Jurkat, Clone E6-1 (cell line): ENCODE results near the gene PRRC2B.

Experiments
- DNase-seq: peaks from one replicate; pipeline ENCODE4 v3.0.0-alpha.2; 2011; ENCODE audit warnings: low read depth, low spot score
- H3K4me3 ChIP-seq: 2 replicates; pipeline ENCODE4 v1.5.1; 2011; ENCODE audit warnings: mild to moderate bottlenecking, low read length, control low read depth, moderate library complexity

PRRC2B gene

DNA sequence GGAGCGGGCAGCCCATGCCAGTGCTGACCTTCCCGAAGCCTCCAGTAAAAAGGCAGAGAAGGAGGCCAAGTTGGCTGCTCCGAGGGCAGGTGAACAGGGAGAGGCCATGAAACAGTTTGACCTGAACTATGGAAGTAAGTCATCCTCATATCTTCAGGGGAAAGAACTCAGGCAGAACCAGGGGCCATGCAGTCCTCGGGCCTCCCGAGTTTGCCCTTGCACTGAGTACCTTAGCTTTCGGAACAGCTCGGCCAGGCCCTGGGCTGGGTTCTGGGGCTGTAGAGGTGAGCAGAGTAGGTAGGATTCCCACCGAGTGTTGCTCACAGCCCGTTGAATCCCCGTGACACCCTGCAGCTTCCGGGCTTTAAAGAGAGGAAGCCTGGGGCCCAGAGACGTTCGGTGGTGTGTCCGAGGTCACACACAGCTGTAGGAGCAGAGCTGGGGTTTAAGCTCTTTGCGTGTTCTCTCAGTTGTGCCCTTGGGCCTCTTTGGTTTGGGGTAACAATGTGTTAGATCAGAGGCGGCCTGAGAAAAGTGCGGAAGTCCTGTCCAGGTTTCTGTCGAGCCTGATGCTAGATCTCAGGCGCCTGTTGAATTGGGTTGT is 84.0 kb downstream of the PRRC2B start:
- no peak for DNase-seq
- no peak overlapping the region for H3K4me3 ChIP-seq

DNA sequence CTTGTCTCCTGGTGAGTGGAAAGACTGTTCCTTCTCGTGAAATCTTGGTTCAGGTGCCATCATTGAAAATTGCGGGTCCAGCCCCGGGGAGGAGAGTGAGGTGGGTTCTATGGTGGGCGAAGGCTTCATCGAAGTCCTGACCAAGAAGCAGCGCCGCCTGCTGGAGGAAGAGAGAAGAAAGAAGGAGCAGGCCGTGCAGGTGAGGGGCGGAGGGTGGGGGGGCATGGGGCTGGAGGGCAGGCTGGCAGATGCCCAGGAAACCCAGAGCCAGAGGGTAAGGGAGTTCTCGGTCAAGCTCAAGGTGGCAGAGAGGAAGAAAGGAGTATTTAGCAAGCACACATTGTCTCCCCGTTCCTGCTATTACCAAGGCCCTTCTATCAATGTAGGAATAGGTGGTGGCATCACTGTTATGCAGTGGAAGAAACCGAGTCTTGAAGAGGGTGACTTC is 84.6 kb downstream of the PRRC2B start:
- H3K4me3 ChIP-seq, result no peak overlapping the region
- peak; percentile 41 for DNase-seq

DNA sequence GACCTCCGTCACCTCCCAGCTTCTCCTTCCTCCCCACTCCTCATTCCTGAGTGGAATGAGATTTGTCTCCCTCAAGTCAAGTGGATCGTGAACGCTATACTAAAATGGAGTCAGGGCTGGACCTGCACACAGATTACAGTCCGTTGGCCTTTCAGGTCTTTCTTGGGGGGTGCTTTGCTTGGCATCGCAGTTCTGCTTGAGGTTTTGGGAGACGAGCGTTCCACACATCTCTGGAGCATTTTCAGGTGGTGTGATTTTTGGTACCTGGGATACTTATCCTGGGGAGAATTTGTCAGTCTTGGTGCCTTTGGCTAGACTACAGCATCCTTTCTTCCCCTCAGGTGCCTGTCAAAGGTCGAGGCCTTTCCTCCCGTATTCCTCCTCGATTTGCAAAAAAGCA is 85.0 kb downstream of the PRRC2B start:
- DNase-seq, result no peak
- H3K4me3 ChIP-seq, result no peak overlapping the region

DNA sequence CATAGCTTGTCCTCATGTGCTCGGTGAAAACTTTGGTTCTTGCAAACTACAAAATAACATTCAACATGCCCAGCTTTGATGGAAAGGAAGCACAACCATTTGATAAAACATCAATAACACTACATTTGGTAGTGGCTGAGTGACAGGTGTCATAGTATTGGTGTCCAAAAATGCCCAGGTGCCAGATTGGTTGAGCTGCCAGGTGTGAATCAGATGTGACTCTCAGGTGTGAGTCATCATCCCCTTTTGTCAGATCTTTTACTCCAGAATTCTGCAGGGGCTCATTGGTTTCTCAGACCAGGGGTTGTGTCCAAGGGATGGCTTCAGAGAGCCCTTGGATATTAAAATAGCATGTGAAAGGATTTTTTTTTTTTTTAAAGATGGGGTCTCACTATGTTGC is 86.4 kb downstream of the PRRC2B start:
- DNase-seq, result no peak
- no peak overlapping the region for H3K4me3 ChIP-seq

DNA sequence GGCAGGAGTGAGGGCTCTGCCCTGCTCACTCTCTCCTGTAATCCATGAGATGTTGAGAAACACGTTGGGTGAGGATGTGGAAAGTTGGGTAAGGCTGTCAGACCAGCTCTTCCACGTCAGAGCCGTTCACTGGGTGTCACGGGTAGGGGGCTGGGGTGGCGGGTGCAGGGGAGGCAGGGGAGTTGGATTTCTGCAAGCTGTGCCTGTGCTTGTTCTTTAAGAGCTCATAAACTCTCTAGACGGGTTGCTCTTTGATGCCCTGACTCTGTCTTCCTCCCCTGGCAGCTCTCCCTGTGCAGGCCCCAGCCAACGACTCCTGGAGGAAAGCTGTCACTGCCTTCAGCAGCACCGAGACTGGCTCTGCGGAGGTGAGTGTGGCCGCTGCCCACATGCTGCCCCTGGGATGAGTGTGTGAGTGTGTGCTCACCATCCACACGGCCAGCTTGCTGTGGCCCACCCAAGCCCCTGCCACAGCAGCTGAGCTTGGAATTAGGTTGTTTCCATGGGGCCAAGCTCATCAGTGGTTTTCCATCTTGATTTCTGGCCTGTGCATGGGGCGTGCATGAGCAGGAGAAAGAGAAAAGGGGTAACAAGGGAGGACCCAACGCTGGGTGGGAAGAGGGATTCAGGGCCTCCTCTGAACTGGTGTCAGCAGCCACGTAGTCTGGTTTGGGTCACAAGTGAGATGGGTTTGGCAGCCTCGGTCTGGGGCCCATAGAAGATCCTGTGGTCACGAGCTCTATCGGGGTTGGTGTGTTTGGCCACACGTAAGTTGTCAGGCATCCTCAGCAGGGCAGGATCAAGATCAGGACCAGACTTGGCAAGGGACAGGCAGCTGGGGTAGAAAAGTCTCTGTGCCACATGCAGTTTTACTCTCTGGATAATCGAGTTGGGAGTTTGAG is 87.8 kb downstream of the PRRC2B start:
- DNase-seq, result no peak
- H3K4me3 ChIP-seq, result no peak overlapping the region

DNA sequence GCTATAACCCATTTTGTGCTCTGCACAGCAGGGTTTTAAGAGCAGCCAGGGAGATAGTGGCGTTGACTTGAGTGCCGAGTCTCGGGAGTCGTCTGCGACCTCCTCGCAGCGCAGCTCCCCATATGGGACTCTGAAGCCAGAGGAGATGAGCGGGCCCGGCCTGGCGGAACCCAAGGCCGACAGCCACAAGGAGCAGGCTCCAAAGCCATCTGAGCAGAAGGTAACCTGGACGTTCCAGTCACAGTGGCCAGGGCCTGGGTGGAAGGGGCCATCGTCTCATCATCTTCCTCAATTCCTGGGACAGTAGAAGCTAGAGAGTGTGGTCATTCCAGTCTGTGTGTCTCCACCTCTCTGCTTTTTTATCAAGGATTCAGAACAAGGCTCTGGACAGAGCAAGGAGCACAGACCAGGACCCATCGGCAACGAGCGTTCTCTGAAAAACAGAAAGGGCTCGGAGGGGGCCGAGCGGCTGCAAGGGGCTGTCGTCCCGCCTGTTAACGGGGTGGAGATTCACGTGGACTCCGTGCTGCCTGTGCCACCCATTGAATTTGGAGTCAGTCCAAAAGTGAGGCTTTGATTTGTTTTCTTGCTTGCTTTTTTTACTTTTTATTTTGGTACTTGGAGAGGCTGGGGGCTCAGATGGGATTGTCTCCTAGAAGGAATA is 88.6 kb downstream of the PRRC2B start:
- H3K4me3 ChIP-seq, result no peak overlapping the region
- no peak for DNase-seq

DNA sequence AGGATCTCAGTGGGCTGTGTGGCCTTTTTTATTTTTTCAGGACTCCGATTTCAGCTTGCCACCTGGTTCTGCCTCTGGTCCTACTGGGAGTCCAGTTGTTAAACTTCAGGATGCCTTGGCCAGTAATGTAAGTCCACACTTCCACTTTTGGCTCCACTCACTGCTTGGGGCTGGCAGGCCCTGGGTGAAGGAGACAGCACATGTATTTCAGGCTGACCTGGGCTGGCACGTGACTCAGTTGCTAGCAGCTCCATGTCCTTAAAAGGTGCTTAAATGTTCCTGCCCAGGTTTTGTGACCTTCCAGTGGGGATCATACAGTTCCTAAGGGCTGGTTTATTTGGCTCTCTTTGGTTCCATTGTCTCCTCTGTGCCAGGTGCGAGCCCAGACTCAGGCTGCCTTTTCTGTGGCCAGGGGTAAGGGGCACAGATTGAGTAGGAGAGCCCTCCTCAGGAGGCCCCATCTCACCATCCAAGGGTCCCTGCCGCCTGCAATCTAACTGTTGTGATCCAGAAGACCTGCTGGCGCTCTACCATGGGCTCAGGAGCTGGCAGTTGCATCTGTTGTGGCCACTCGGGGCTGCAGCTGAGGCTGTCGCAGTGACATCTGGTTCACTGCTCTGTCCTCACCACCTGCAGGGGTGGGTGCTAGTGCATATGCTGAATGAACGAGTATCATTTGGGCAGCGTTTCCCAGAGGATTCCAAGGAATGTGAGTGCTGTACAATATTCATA is 89.6 kb downstream of the PRRC2B start:
- DNase-seq, result no peak
- H3K4me3 ChIP-seq, result no peak overlapping the region

DNA sequence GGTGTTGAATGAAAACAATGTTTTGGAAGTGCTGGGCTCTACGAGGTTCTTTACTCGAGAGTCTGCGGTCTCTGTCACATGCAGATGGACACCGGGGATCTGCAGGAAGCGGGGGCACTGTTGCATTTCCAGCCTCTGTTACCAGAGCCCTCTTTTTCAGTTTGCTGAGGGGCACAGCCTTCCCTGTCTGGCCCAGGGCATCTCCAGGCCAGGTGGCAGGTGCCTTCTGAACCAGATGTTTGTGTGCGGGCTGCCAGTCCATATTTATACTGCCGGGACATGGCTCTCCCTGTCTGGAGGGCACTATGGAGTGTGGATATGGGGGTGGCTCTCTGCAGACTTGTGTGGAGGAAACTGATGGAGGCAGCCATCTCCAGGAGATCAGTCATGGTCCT is 90.2 kb downstream of the PRRC2B start:
- no peak overlapping the region for H3K4me3 ChIP-seq
- DNase-seq, result no peak

DNA sequence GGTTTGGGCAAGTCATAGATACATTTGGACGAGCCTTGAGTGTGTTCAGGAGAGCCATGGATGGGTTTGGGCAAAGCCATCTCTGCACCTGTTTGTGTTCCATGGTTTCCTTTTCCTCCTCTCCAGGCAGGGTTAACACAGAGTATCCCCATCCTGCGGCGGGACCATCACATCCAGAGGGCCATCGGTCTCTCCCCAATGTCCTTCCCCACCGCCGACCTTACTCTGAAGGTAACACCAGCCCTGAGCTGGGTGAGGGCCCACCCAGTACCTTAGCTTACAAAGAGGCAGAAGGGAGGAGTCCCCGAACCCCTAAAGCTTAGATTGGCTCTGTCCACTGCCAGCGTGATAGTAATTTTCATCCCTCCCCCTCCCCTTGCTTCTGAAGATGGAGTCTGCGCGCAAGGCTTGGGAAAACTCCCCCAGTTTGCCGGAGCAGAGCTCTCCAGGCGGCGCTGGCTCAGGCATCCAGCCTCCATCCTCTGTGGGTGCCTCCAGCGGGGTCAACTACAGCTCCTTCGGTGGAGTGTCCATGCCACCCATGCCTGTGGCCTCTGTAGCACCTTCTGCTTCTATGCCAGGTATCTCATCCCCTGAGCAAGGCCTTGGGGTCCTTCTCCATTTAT is 90.8 kb downstream of the PRRC2B start:
- no peak for DNase-seq
- H3K4me3 ChIP-seq, result no peak overlapping the region

DNA sequence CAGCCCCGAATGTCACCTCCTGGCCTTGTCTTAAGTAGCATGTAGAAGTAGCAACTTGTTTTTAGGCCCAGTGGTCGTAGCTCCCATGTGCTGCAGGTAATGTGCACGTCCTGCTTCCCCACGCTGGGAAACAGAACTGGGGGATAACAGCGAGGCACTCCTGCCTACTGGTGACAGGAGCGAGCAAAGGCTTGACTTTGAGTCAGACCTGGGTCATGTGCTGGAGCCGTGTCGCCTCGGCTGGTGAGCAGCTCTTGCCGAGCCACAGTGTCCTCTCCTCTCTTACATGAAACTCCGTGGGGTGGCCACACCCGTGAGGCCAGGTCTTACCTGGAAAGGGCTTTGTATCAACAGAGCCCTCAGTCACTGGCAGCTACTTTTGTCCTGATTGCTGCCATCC is 91.3 kb downstream of the PRRC2B start:
- no peak overlapping the region for H3K4me3 ChIP-seq

DNA sequence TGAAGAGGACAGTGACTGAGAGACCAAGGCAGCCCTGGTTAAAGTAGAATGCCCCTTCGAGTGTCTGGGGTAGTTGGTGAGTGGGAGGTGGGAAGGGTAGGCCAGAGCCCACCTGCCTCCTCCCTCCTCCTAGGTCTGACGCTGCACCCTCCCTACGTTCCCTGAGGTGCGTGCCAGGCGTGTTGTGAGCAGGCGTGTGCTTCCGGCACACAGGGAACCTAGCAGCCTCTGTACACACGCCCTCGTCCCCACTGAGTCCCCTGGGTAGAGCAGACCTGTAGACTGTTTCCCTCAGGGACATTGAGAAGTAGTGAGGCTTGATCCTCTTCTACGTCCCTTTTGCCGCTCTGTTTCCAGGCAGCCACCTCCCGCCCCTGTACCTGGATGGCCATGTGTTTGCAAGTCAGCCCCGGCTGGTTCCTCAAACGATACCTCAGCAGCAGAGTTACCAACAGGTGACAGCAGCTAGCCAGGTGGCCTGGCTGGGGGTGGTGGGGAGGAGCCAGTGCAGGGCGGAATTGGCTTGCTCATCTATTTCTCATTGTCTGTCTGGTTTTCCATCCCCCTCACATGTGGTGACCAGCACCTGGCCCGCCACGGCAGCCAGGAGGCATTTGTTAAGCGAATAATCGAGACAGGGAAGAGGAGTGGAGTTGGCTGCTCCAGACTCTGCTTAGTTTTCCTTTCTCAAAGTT is 92.0 kb downstream of the PRRC2B start:
- DNase-seq, result no peak
- H3K4me3 ChIP-seq, result no peak overlapping the region

More for the DNA sequence above, 91.3 kb downstream of the PRRC2B start:
- no peak for DNase-seq

DNA sequence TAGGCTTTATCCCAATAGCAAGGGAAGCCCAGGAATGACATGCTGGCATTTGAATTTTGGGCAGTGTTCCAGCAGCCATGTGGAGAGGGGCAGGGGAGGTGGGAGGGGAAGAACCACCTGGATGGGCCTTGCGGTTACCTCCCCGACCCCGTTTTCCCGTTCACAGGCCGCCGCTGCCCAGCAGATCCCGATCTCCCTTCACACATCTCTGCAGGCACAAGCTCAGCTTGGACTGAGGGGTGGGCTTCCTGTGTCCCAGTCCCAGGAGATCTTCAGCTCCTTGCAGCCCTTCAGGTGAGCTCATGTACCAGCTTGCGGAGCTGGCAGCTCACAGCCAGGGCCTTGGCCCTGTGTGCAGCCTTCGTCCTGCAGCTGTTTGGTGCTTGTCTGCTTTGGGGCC is 93.1 kb downstream of the PRRC2B start:
- no peak for DNase-seq
- no peak overlapping the region for H3K4me3 ChIP-seq

DNA sequence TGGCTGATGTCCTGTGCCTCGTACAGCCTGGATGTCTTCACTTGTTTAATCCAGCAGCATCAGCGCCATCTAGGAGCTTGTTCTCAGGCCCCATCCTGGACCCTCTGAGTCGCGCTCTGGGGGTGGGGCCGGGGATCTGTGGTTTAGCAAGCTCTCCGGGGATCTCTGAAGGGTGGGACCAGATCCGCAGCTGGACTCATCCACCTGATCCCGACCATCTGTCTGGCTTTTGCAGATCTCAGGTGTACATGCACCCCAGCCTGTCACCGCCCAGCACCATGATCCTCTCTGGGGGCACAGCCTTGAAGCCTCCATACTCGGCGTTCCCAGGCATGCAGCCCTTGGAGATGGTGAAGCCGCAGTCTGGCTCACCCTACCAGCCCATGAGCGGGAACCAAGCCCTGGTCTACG is 93.7 kb downstream of the PRRC2B start:
- no peak for DNase-seq
- H3K4me3 ChIP-seq, result no peak overlapping the region

DNA sequence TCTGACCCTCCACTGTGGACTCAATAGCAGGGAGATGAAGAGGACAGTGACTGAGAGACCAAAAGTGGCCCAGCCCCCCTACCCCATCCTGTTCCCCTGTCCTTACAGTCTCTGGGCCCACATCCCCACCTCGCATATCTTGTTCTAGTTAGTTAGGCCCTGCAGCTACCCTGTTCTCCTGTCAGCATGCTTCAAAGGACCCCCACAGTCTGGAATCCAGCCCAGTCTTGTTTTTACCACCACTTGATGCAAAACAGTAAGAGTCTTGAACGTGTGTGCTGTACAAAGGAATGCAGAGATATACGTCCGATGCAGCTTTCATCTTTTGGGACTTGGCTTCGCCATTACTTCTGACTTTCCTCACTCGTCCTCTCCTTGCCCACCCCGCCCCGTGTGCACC is 96.6 kb downstream of the PRRC2B start:
- DNase-seq, result no peak
- no peak overlapping the region for H3K4me3 ChIP-seq

DNA sequence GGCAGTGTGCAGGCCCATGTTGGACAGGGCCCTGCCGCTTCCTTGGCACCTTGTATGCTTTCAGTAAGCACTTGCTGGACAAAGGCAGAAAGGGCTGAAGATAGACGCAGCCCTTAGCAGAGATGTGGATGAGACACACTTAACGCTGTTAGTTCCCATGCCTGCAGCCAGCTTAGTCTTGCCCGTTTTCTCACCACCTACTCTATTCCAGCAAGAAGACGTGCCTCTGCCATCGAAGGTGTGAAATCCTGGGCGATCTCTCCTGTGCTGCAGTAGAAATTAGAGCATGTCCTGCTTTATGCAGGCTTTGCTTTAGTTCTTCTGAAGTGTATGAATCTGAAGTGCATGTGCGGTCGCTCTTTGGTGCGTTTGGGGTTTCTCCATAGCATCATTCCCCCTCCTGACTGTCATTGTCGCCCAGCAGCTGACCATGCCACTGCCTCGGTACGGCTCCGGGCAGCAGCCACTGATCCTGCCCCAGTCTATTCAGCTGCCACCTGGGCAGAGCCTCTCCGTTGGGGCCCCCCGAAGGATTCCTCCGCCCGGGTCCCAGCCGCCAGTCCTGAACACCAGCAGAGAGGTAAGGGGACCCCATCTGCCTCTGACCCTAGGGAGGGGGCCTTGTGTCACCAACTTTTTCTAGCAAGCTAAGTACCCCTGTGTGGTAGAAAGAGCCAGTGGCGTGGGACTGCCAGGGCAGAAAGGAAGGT is 97.3 kb downstream of the PRRC2B start:
- DNase-seq, result no peak
- H3K4me3 ChIP-seq, result no peak overlapping the region

DNA sequence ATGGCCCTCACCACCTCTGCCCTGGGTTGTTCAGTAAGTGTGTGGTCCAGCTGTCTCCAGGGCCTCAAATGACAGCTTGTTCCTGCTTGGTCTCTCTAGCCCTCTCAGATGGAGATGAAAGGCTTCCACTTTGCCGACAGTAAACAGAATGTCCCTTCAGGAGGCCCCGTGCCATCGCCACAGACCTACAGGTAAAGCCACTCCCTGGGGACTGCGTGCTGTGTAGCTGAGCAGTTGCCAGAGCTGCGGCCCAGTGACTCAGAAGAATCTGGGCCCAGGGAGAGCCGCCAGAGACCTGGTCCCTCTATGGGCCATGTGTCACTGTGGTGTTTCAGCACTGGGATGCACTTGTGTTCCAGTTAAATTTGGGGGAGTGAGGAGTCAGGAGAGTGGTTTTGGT is 98.2 kb downstream of the PRRC2B start:
- DNase-seq, result no peak
- H3K4me3 ChIP-seq, result no peak overlapping the region

DNA sequence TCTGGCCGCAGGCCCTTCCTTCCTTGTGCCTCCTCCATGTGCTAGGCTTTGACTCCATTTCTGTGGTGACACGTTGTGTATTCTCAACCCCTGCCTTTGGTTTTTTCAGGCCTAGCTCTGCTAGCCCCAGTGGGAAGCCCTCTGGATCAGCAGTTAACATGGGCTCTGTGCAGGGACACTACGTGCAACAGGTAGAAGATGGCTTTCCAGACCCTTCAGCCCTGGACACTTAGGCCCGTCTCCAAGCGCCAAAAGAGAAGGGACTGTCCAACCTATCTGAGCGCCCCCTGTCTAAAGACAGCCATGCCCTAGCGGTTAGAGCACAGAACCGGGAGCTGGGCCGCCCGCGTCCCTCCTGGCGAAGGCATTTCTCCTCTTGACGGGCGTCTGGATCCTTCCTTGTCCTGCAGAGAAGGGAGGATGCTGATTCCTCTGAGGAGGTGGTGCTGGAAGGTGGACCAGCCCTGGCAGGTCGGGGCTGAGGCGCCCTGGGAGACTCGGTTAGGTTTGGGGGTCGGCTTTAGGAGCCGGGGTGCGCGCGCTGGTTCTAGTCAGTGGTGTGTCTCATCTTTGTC is 100.5 kb downstream of the PRRC2B start:
- no peak for DNase-seq

DNA sequence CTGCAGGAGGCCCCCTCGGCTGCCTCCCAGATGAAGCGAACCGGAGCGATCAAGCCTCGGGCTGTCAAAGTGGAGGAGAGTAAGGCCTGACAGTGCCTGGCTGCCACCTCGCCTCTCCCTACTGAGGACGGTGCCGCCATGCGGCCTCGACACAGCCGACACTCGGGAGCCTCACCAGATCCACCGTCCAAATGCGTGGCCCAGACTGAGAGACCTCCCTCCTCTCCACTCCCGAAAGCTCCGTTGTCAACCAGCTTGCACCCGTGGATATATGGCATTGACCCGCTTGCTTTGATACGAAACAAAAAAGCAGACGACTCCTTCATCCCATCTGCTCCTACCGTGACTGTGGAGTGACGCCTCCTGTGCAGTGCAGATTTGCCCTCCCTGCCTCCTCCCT is 101.9 kb downstream of the PRRC2B start:
- no peak overlapping the region for H3K4me3 ChIP-seq
- DNase-seq, result no peak

More for the DNA sequence above, 100.5 kb downstream of the PRRC2B start:
- H3K4me3 ChIP-seq, result no peak overlapping the region
